H9 (cell line): ENCODE results near the gene RIMKLA. TPM values are rescaled to one million over a fixed set of nuclear protein-coding genes. Genes with fewer than 3 reads are reported as not detected.

Source experiments
- DNase-seq: peaks from one replicate; pipeline ENCODE4 v3.0.0-alpha.2; 2017
- H2AFZ ChIP-seq: one replicate; pipeline ENCODE4 v1.6.1; 2013; ENCODE audit warnings: mild to moderate bottlenecking, low read length, control low read depth, moderate library complexity
- H2AK5ac ChIP-seq: 2 replicates; pipeline ENCODE4 v1.6.1; 2013; ENCODE audit warnings: low read length, control low read depth, mixed read lengths; ENCODE audit not compliant: insufficient read length
- H2BK120ac ChIP-seq: one replicate; pipeline ENCODE4 v1.6.1; 2013; ENCODE audit warnings: low read depth, mild to moderate bottlenecking, low read length, control low read depth, inconsistent platforms; ENCODE audit not compliant: poor library complexity, severe bottlenecking
- H2BK12ac ChIP-seq: 2 replicates; pipeline ENCODE4 v1.6.1; 2013; ENCODE audit warnings: low read length, control low read depth, mixed read lengths, low read depth; ENCODE audit not compliant: insufficient read length
- H2BK15ac ChIP-seq: 2 replicates; pipeline ENCODE4 v1.6.1; 2013; ENCODE audit warnings: low read depth, low read length, control low read depth
- H2BK20ac ChIP-seq: one replicate; pipeline ENCODE4 v1.6.1; 2013; ENCODE audit warnings: low read depth, mild to moderate bottlenecking, low read length, control low read depth, inconsistent platforms; ENCODE audit not compliant: poor library complexity, severe bottlenecking
- H2BK5ac ChIP-seq: 2 replicates; pipeline ENCODE4 v1.6.1; 2013; ENCODE audit warnings: low read length, control low read depth, mixed read lengths; ENCODE audit not compliant: insufficient read length
- H3K14ac ChIP-seq: 2 replicates; pipeline ENCODE4 v1.6.1; 2013; ENCODE audit warnings: low read length, control low read depth; ENCODE audit not compliant: insufficient read depth
- H3K18ac ChIP-seq: 2 replicates; pipeline ENCODE4 v1.6.1; 2013; ENCODE audit warnings: low read depth, mild to moderate bottlenecking, mixed read lengths, low read length, control low read depth; ENCODE audit not compliant: insufficient read length
- H3K23ac ChIP-seq: 2 replicates; pipeline ENCODE4 v1.6.1; 2013; ENCODE audit warnings: low read length, control low read depth, mixed read lengths, low read depth; ENCODE audit not compliant: insufficient read length
- H3K23me2 ChIP-seq: 2 replicates; pipeline ENCODE4 v1.6.1; 2013; ENCODE audit warnings: low read depth, mild to moderate bottlenecking, mixed read lengths, low read length, control low read depth; ENCODE audit not compliant: insufficient read length, poor library complexity, severe bottlenecking
- H3K27ac ChIP-seq: 2 replicates; pipeline ENCODE4 v1.5.1; 2013; ENCODE audit warnings: low read length, control low read depth, mixed read lengths, low read depth; ENCODE audit not compliant: insufficient read length
- H3K27me3 ChIP-seq: 2 replicates; pipeline ENCODE4 v1.6.1; 2013; ENCODE audit warnings: low read length, control low read depth, inconsistent platforms; ENCODE audit not compliant: insufficient read depth
- H3K4ac ChIP-seq: 2 replicates; pipeline ENCODE4 v1.6.1; 2013; ENCODE audit warnings: low read depth, mild to moderate bottlenecking, control low read depth, inconsistent platforms, low read length, moderate library complexity
- H3K4me1 ChIP-seq: 2 replicates; pipeline ENCODE4 v1.6.1; 2013; ENCODE audit warnings: low read length, control low read depth, inconsistent platforms; ENCODE audit not compliant: insufficient read depth
- H3K4me2 ChIP-seq: 2 replicates; pipeline ENCODE4 v1.6.1; 2013; ENCODE audit warnings: low read length, control low read depth, mixed read lengths; ENCODE audit not compliant: insufficient read length, insufficient read depth
- H3K56ac ChIP-seq: 2 replicates; pipeline ENCODE4 v1.6.1; 2013; ENCODE audit warnings: low read depth, mild to moderate bottlenecking, mixed read lengths, low read length, control low read depth; ENCODE audit not compliant: insufficient read length
- H3K79me1 ChIP-seq: 2 replicates; pipeline ENCODE4 v1.6.1; 2013; ENCODE audit warnings: low read depth, mild to moderate bottlenecking, moderate library complexity, low read length, control low read depth, inconsistent platforms; ENCODE audit not compliant: insufficient read depth, poor library complexity, severe bottlenecking
- H3K79me2 ChIP-seq: 2 replicates; pipeline ENCODE4 v1.6.1; 2013; ENCODE audit warnings: low read length, control low read depth, inconsistent platforms; ENCODE audit not compliant: insufficient read depth
- H3K9ac ChIP-seq: 2 replicates; pipeline ENCODE4 v1.6.1; 2013; ENCODE audit warnings: low read length, control low read depth, mixed read lengths; ENCODE audit not compliant: insufficient read length; ENCODE audit errors: extremely low read depth
- H3K9me3 ChIP-seq: one replicate; pipeline ENCODE4 v1.6.1; 2013; ENCODE audit warnings: low read depth, low read length, inconsistent platforms; ENCODE audit not compliant: control insufficient read depth
- H3T11ph ChIP-seq: one replicate; pipeline ENCODE4 v1.6.1; 2013; ENCODE audit warnings: mild to moderate bottlenecking, low read length, control low read depth, inconsistent platforms
- H4K20me1 ChIP-seq: one replicate; pipeline ENCODE4 v1.6.1; 2013; ENCODE audit not compliant: control insufficient read depth, insufficient read length, insufficient read depth
- H4K5ac ChIP-seq: 2 replicates; pipeline ENCODE4 v1.6.1; 2013; ENCODE audit warnings: low read depth, mild to moderate bottlenecking, mixed read lengths, low read length, control low read depth; ENCODE audit not compliant: insufficient read length
- H4K8ac ChIP-seq: replicated peaks from 2 replicates; pipeline ENCODE4 v1.6.1; 2013; ENCODE audit warnings: low read length, control low read depth, mixed read lengths, low read depth; ENCODE audit not compliant: insufficient read length
- H4K91ac ChIP-seq: 2 replicates; pipeline ENCODE4 v1.6.1; 2013; ENCODE audit warnings: low read depth, mild to moderate bottlenecking, moderate library complexity, mixed read lengths, low read length, control low read depth; ENCODE audit not compliant: insufficient read length
- H3K27ac Mint-ChIP-seq, 3 experiments: 2 replicates in 2 of 3; 3 replicates in 1 of 3; pipeline ENCODE4 v1.8.0; 2020 to 2021; ENCODE audit warnings: mixed read lengths in 3 of 3, mild to moderate bottlenecking in 1 of 3, moderate library complexity in 1 of 3
- H3K27me3 Mint-ChIP-seq: 2 replicates; pipeline ENCODE4 v1.8.0; 2021; ENCODE audit warnings: low read depth, mild to moderate bottlenecking, moderate library complexity, mixed read lengths
- H3K36me3 Mint-ChIP-seq, 3 experiments: 2 replicates in 2 of 3; 3 replicates in 1 of 3; pipeline ENCODE4 v1.8.0; 2020 to 2021; ENCODE audit warnings: low read depth in 3 of 3, mixed read lengths in 3 of 3; ENCODE audit not compliant: insufficient read depth in 1 of 3
- H3K4me1 Mint-ChIP-seq, 2 experiments: 2 replicates each; pipeline ENCODE4 v1.8.0; 2020; ENCODE audit warnings: mixed read lengths in 2 of 2
- H3K4me3 Mint-ChIP-seq, 2 experiments: 2 replicates in 1 of 2; 3 replicates in 1 of 2; pipeline ENCODE4 v1.8.0; 2020 to 2021; ENCODE audit warnings: mild to moderate bottlenecking in 2 of 2, mixed read lengths in 2 of 2, moderate library complexity in 1 of 2
- H3K9me3 Mint-ChIP-seq, 2 experiments: 2 replicates in 1 of 2; 3 replicates in 1 of 2; pipeline ENCODE4 v1.8.0; 2020; ENCODE audit warnings: mild to moderate bottlenecking in 2 of 2, mixed read lengths in 2 of 2, moderate library complexity in 1 of 2
- CTCF ChIP-seq: fragments of 200-600 bp; sonication (generic); conservative IDR thresholded peaks from 3 replicates; pipeline ENCODE4 v1.8.0; 2021; ENCODE audit warnings: antibody characterized with exemption, mild to moderate bottlenecking
- WGBS: extraction: QIAGEN DNeasy Blood & Tissue Kit; methylation state at CpG from one replicate; pipeline ENCODE4 v1.1.7; 2013; ENCODE audit warnings: missing lambda C conversion rate, low lambda C conversion rate, mixed read lengths; ENCODE audit not compliant: insufficient read length; ENCODE audit errors: extremely low coverage; 5-methylcytosine and 5-hydroxymethylcytosine counted together
- total RNA-seq: library from RNA; stranded (reverse); gene quantifications from 2 replicates; pipeline ENCODE4 v1.2.1, GENCODE V29; 2021

RIMKLA gene
- total RNA-seq, 1 experiment from 2014 or later: 4.7 TPM

- no peaks in the 10 kb centered on the region for H3K4me1 Mint-ChIP-seq
- Histone ChIP-seq H3K56ac (no peak overlapping the region), H2AK5ac (no peak overlapping the region), H3K18ac (no peak overlapping the region), H3K23ac (no peak overlapping the region), H3K9ac (no peak overlapping the region), H4K8ac (no peak overlapping the region), H3K79me2 (no peaks in the 10 kb centered on the region), H2BK20ac (no peak overlapping the region), H3K23me2 (no peaks in the 10 kb centered on the region), H3T11ph (no peak overlapping the region), H3K9me3 (no peaks in the 10 kb centered on the region), H3K4me2 (no peak overlapping the region), H3K14ac (no peak overlapping the region), H3K79me1 (no peaks in the 10 kb centered on the region), H2BK5ac (no peak overlapping the region), H2BK12ac (no peak overlapping the region), H2BK15ac (no peak overlapping the region), H3K4me1 (no peaks in the 10 kb centered on the region), H2BK120ac (no peak overlapping the region), H3K27ac (no peak overlapping the region), H4K5ac (no peak overlapping the region), H3K4ac (no peak overlapping the region), H3K27me3 (no peaks in the 10 kb centered on the region), H2AFZ (no peak overlapping the region), H4K91ac (no peak overlapping the region), H4K20me1 (no peaks in the 10 kb centered on the region)
- peaks cover 8% of the 10 kb centered on the region for H3K27me3 Mint-ChIP-seq
- no peaks in the 10 kb centered on the region for H3K36me3 Mint-ChIP-seq
- H3K27ac Mint-ChIP-seq: no peak overlapping the region
- no CpG with 5 or more reads among the region's 3 CpGs for WGBS
- H3K9me3 Mint-ChIP-seq: no peaks in the 10 kb centered on the region
- DNase-seq: no peak
- no peak overlapping the region for H3K4me3 Mint-ChIP-seq
- TF ChIP-seq CTCF: no peak
These were observed 21.8 kb upstream of the RIMKLA start for GRCh38 chr1:42358791-42359190.
